HEK293 (cell line): Measurements from ENCODE around the gene AEBP1.

Experiments used
- BCL11B ChIP-seq: fragments of 450-650 bp; formaldehyde crosslinking; IDR thresholded peaks from 2 replicates; pipeline ENCODE4 v1.5.1; 2016; ENCODE audit warnings: low read depth, missing biosample characterization, missing genetic modification characterization
- FEZF1 ChIP-seq: fragments of 450-650 bp; formaldehyde crosslinking; IDR thresholded peaks from 2 replicates; pipeline ENCODE4 v1.5.1; 2016; ENCODE audit warnings: missing biosample characterization, missing genetic modification characterization
- GFI1B ChIP-seq: fragments of 450-650 bp; formaldehyde crosslinking; IDR thresholded peaks from 2 replicates; pipeline ENCODE4 v1.5.1; 2016; ENCODE audit warnings: missing biosample characterization, missing genetic modification characterization
- GLIS2 ChIP-seq: fragments of 450-650 bp; formaldehyde crosslinking; IDR thresholded peaks from 2 replicates; pipeline ENCODE4 v1.5.1; 2016; ENCODE audit warnings: missing biosample characterization, missing genetic modification characterization
- IKZF3 ChIP-seq: fragments of 450-650 bp; IDR thresholded peaks from 2 replicates; pipeline ENCODE4 v1.5.0; 2018; ENCODE audit warnings: missing biosample characterization, mild to moderate bottlenecking, missing genetic modification characterization, moderate library complexity
- KLF1 ChIP-seq: fragments of 450-650 bp; formaldehyde crosslinking; IDR thresholded peaks from 2 replicates; pipeline ENCODE4 v1.5.1; 2016; ENCODE audit warnings: missing biosample characterization, missing genetic modification characterization
- ZNF132 ChIP-seq: fragments of 450-650 bp; formaldehyde crosslinking; IDR thresholded peaks from 2 replicates; pipeline ENCODE4 v1.5.1; 2017; ENCODE audit warnings: missing biosample characterization, missing genetic modification characterization, borderline replicate concordance
- ZNF146 ChIP-seq: fragments of 450-650 bp; formaldehyde crosslinking; IDR thresholded peaks from 2 replicates; pipeline ENCODE4 v1.5.1; 2016; ENCODE audit warnings: missing biosample characterization, missing genetic modification characterization
- ZNF169 ChIP-seq: fragments of 450-650 bp; formaldehyde crosslinking; IDR thresholded peaks from 2 replicates; pipeline ENCODE4 v1.5.1; 2016; ENCODE audit warnings: missing biosample characterization, missing genetic modification characterization
- ZNF175 ChIP-seq: fragments of 450-650 bp; formaldehyde crosslinking; IDR thresholded peaks from 2 replicates; pipeline ENCODE4 v1.5.1; 2016; ENCODE audit warnings: missing biosample characterization, missing genetic modification characterization
- ZNF248 ChIP-seq: fragments of 450-650 bp; formaldehyde crosslinking; IDR thresholded peaks from 2 replicates; pipeline ENCODE4 v1.5.1; 2017; ENCODE audit warnings: missing biosample characterization, missing genetic modification characterization
- ZNF266 ChIP-seq: fragments of 450-650 bp; formaldehyde crosslinking; IDR thresholded peaks from 2 replicates; pipeline ENCODE4 v1.5.1; 2016; ENCODE audit warnings: missing biosample characterization, missing genetic modification characterization, low read depth
- ZNF324 ChIP-seq: fragments of 450-650 bp; formaldehyde crosslinking; IDR thresholded peaks from 2 replicates; pipeline ENCODE4 v1.5.1; 2016; ENCODE audit warnings: missing biosample characterization, missing genetic modification characterization
- ZNF391 ChIP-seq: fragments of 450-650 bp; formaldehyde crosslinking; IDR thresholded peaks from 2 replicates; pipeline ENCODE4 v1.5.1; 2016; ENCODE audit warnings: low read depth, missing biosample characterization, missing genetic modification characterization, borderline replicate concordance
- ZNF48 ChIP-seq: fragments of 450-650 bp; formaldehyde crosslinking; IDR thresholded peaks from 2 replicates; pipeline ENCODE4 v1.5.1; 2016; ENCODE audit warnings: missing biosample characterization, missing genetic modification characterization
- ZNF514 ChIP-seq: fragments of 450-650 bp; formaldehyde crosslinking; IDR thresholded peaks from 2 replicates; pipeline ENCODE4 v1.5.1; 2016; ENCODE audit warnings: missing biosample characterization, missing genetic modification characterization
- ZNF530 ChIP-seq: fragments of 450-650 bp; formaldehyde crosslinking; IDR thresholded peaks from 2 replicates; pipeline ENCODE4 v1.5.1; 2016; ENCODE audit warnings: low read depth, missing biosample characterization, missing genetic modification characterization
- ZNF600 ChIP-seq: fragments of 450-650 bp; formaldehyde crosslinking; IDR thresholded peaks from 2 replicates; pipeline ENCODE4 v1.5.1; 2016; ENCODE audit warnings: missing biosample characterization, missing genetic modification characterization
- ZNF654 ChIP-seq: fragments of 450-650 bp; formaldehyde crosslinking; IDR thresholded peaks from 2 replicates; pipeline ENCODE4 v1.5.1; 2016; ENCODE audit warnings: low read depth, missing biosample characterization, missing genetic modification characterization
- TF ChIP-seq, protein P1 (sequence below): fragments of 450-650 bp; formaldehyde crosslinking; IDR thresholded peaks from 2 replicates; pipeline ENCODE4 v1.5.1; 2016; ENCODE audit warnings: missing biosample characterization, missing genetic modification characterization
- TF ChIP-seq, protein P2 (sequence below): fragments of 450-650 bp; formaldehyde crosslinking; IDR thresholded peaks from 2 replicates; pipeline ENCODE4 v1.5.1; 2016; ENCODE audit warnings: missing biosample characterization, missing genetic modification characterization, borderline replicate concordance
- TF ChIP-seq, protein P3 (sequence below): fragments of 450-650 bp; formaldehyde crosslinking; optimal IDR thresholded peaks from 2 replicates; pipeline ENCODE3; 2016; ENCODE audit warnings: missing biosample characterization, mild to moderate bottlenecking, missing genetic modification characterization
- TF ChIP-seq, protein P4 (sequence below): fragments of 450-650 bp; formaldehyde crosslinking; IDR thresholded peaks from 2 replicates; pipeline ENCODE4 v1.5.0; 2017; ENCODE audit warnings: missing biosample characterization, missing genetic modification characterization, borderline replicate concordance
- TF ChIP-seq, protein P5 (sequence below): fragments of 450-650 bp; formaldehyde crosslinking; IDR thresholded peaks from 2 replicates; pipeline ENCODE4 v1.5.1; 2016; ENCODE audit warnings: missing biosample characterization, missing genetic modification characterization
- TF ChIP-seq, protein P6 (sequence below): fragments of 450-650 bp; formaldehyde crosslinking; conservative IDR thresholded peaks from 2 replicates; pipeline ENCODE4 v1.5.1; 2016; ENCODE audit warnings: low read depth, missing biosample characterization, missing genetic modification characterization
- TF ChIP-seq, protein P7 (sequence below): fragments of 450-650 bp; formaldehyde crosslinking; IDR thresholded peaks from 2 replicates; pipeline ENCODE4 v1.5.1; 2017; ENCODE audit warnings: missing biosample characterization, missing genetic modification characterization

The AEBP1 gene

DNA sequence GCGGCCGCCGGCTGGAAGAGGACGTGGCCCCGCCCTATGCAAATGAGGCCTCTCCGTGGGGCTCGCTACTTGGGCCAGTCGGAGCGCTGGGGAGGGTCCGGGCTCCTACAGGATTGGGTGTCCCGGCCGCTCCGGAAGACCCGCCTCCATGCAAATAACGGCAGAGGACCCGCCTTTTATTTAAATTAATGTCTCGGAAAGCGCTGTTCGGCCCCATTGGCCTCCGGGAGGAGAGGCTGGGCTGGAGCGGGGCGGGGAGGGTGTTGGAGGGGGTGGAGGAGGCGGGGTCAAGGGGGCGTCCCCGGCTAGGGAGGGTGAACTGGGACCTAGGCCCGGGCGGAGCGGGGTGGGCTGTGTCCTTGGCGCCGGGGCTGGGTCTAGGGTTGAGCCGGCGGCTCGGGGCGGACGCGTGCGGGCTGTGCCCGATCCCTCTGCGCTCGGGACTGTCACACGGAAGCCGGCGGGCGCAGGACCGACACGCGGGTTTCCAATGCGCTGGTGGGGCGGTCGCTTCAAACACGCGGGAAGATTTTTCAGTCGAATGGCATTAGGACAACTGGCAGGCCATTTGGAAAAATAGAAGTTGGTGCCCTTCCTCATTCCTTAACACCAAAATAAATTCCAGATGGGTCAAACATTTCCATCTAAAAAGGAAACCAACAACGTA lies 21.5 kb upstream of the AEBP1 start (continued):
- TF ChIP-seq ZNF175 (tag by site-specific recombination), result no peak
- TF ChIP-seq ZNF266 (tag by site-specific recombination), result no peak
- TF ChIP-seq FEZF1 (tag by site-specific recombination), result no peak
- no peak for TF ChIP-seq ZNF530 (tag by site-specific recombination)
- TF ChIP-seq, protein P1, sequence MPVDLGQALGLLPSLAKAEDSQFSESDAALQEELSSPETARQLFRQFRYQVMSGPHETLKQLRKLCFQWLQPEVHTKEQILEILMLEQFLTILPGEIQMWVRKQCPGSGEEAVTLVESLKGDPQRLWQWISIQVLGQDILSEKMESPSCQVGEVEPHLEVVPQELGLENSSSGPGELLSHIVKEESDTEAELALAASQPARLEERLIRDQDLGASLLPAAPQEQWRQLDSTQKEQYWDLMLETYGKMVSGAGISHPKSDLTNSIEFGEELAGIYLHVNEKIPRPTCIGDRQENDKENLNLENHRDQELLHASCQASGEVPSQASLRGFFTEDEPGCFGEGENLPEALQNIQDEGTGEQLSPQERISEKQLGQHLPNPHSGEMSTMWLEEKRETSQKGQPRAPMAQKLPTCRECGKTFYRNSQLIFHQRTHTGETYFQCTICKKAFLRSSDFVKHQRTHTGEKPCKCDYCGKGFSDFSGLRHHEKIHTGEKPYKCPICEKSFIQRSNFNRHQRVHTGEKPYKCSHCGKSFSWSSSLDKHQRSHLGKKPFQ (tag by site-specific recombination), result no peak
- no peak for TF ChIP-seq ZNF248 (tag by site-specific recombination)
- TF ChIP-seq ZNF132, result no peak
- TF ChIP-seq KLF1 (tag by site-specific recombination), result peak; percentile 63
- no peak for TF ChIP-seq ZNF514 (tag by site-specific recombination)
- 0 out of 2 replicates have a peak, but pooled peaks have one; percentile 27 for TF ChIP-seq ZNF391
- peak; percentile 71; the same call in 1 of the 2 replicates for TF ChIP-seq GLIS2
- no peak for TF ChIP-seq GFI1B (tag by site-specific recombination)
- TF ChIP-seq, protein P2, sequence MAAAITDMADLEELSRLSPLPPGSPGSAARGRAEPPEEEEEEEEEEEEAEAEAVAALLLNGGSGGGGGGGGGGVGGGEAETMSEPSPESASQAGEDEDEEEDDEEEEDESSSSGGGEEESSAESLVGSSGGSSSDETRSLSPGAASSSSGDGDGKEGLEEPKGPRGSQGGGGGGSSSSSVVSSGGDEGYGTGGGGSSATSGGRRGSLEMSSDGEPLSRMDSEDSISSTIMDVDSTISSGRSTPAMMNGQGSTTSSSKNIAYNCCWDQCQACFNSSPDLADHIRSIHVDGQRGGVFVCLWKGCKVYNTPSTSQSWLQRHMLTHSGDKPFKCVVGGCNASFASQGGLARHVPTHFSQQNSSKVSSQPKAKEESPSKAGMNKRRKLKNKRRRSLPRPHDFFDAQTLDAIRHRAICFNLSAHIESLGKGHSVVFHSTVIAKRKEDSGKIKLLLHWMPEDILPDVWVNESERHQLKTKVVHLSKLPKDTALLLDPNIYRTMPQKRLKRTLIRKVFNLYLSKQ, result no peak
- TF ChIP-seq, protein P3, sequence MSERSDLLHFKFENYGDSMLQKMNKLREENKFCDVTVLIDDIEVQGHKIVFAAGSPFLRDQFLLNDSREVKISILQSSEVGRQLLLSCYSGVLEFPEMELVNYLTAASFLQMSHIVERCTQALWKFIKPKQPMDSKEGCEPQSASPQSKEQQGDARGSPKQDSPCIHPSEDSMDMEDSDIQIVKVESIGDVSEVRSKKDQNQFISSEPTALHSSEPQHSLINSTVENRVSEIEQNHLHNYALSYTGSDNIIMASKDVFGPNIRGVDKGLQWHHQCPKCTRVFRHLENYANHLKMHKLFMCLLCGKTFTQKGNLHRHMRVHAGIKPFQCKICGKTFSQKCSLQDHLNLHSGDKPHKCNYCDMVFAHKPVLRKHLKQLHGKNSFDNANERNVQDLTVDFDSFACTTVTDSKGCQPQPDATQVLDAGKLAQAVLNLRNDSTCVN (tag by site-specific recombination), result peak; percentile 80
- TF ChIP-seq ZNF324 (tag by site-specific recombination), result no peak
- no peak for TF ChIP-seq BCL11B (tag by site-specific recombination)
- TF ChIP-seq, protein P4, sequence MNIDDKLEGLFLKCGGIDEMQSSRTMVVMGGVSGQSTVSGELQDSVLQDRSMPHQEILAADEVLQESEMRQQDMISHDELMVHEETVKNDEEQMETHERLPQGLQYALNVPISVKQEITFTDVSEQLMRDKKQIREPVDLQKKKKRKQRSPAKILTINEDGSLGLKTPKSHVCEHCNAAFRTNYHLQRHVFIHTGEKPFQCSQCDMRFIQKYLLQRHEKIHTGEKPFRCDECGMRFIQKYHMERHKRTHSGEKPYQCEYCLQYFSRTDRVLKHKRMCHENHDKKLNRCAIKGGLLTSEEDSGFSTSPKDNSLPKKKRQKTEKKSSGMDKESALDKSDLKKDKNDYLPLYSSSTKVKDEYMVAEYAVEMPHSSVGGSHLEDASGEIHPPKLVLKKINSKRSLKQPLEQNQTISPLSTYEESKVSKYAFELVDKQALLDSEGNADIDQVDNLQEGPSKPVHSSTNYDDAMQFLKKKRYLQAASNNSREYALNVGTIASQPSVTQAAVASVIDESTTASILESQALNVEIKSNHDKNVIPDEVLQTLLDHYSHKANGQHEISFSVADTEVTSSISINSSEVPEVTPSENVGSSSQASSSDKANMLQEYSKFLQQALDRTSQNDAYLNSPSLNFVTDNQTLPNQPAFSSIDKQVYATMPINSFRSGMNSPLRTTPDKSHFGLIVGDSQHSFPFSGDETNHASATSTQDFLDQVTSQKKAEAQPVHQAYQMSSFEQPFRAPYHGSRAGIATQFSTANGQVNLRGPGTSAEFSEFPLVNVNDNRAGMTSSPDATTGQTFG (tag by site-specific recombination), result no peak
- peak; percentile 49; the same call in 1 of the 2 replicates for TF ChIP-seq IKZF3 (tag by site-specific recombination)
- TF ChIP-seq ZNF146 (tag by site-specific recombination), result no peak
- no peak for TF ChIP-seq ZNF48 (tag by site-specific recombination)
- TF ChIP-seq, protein P5, sequence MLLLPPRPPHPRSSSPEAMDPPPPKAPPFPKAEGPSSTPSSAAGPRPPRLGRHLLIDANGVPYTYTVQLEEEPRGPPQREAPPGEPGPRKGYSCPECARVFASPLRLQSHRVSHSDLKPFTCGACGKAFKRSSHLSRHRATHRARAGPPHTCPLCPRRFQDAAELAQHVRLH (tag by site-specific recombination), result 0 out of 2 replicates have a peak, but pooled peaks have one; percentile 30
- TF ChIP-seq ZNF169 (tag by site-specific recombination), result no peak
- TF ChIP-seq, protein P6, sequence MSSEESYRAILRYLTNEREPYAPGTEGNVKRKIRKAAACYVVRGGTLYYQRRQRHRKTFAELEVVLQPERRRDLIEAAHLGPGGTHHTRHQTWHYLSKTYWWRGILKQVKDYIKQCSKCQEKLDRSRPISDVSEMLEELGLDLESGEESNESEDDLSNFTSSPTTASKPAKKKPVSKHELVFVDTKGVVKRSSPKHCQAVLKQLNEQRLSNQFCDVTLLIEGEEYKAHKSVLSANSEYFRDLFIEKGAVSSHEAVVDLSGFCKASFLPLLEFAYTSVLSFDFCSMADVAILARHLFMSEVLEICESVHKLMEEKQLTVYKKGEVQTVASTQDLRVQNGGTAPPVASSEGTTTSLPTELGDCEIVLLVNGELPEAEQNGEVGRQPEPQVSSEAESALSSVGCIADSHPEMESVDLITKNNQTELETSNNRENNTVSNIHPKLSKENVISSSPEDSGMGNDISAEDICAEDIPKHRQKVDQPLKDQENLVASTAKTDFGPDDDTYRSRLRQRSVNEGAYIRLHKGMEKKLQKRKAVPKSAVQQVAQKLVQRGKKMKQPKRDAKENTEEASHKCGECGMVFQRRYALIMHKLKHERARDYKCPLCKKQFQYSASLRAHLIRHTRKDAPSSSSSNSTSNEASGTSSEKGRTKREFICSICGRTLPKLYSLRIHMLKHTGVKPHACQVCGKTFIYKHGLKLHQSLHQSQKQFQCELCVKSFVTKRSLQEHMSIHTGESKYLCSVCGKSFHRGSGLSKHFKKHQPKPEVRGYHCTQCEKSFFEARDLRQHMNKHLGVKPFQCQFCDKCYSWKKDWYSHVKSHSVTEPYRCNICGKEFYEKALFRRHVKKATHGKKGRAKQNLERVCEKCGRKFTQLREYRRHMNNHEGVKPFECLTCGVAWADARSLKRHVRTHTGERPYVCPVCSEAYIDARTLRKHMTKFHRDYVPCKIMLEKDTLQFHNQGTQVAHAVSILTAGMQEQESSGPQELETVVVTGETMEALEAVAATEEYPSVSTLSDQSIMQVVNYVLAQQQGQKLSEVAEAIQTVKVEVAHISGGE (tag by site-specific recombination), result peak; percentile 33; the same call in 1 of the 2 replicates
- TF ChIP-seq ZNF654 (tag by site-specific recombination), result no peak
- TF ChIP-seq ZNF600 (tag by site-specific recombination), result peak; percentile 79
- TF ChIP-seq, protein P7, sequence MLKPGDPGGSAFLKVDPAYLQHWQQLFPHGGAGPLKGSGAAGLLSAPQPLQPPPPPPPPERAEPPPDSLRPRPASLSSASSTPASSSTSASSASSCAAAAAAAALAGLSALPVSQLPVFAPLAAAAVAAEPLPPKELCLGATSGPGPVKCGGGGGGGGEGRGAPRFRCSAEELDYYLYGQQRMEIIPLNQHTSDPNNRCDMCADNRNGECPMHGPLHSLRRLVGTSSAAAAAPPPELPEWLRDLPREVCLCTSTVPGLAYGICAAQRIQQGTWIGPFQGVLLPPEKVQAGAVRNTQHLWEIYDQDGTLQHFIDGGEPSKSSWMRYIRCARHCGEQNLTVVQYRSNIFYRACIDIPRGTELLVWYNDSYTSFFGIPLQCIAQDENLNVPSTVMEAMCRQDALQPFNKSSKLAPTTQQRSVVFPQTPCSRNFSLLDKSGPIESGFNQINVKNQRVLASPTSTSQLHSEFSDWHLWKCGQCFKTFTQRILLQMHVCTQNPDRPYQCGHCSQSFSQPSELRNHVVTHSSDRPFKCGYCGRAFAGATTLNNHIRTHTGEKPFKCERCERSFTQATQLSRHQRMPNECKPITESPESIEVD (tag by site-specific recombination), result no peak
